GM12891 (cell line): ENCODE measurements around the gene LBHD1.
"Not testable (repeated sequence)": the region's sequence is repeated elsewhere in the genome, so short reads cannot be mapped to it uniquely, and the experiment has no call there.

Experiments used
- DNase-seq: peaks from one replicate; pipeline ENCODE4 v3.0.0; 2011; ENCODE audit warnings: low spot score; ENCODE audit not compliant: insufficient read length
- FAIRE-seq: peaks from 2 replicates; lab custom pipeline; 2011; peaks lifted over from hg19 to GRCh38; lab: Jason Lieb, UNC
- PAX5 ChIP-seq: IDR thresholded peaks from 2 replicates; pipeline ENCODE4 v1.6.1; 2011; ENCODE audit warnings: low read length, moderate library complexity, mild to moderate bottlenecking; ENCODE audit not compliant: insufficient read depth, severe bottlenecking
- POLR2A ChIP-seq: IDR thresholded peaks from 2 replicates; pipeline ENCODE4 v1.6.1; 2011; ENCODE audit warnings: low read depth, low read length, control low read depth
- POLR2AphosphoS5 ChIP-seq: IDR thresholded peaks from 2 replicates; pipeline ENCODE4 v1.6.1; 2011; ENCODE audit warnings: low read depth, low read length, control low read depth
- POU2F2 ChIP-seq: IDR thresholded peaks from 2 replicates; pipeline ENCODE4 v1.6.1; 2011; ENCODE audit warnings: low read depth, mild to moderate bottlenecking, control low read depth, low read length, moderate library complexity
- SPI1 ChIP-seq: IDR thresholded peaks from 2 replicates; pipeline ENCODE4 v1.6.1; 2011; ENCODE audit warnings: low read depth, low read length, control low read depth
- TAF1 ChIP-seq: IDR thresholded peaks from 2 replicates; pipeline ENCODE4 v1.6.1; 2011; ENCODE audit warnings: low read depth, low read length, control low read depth

Gene LBHD1

DNA sequence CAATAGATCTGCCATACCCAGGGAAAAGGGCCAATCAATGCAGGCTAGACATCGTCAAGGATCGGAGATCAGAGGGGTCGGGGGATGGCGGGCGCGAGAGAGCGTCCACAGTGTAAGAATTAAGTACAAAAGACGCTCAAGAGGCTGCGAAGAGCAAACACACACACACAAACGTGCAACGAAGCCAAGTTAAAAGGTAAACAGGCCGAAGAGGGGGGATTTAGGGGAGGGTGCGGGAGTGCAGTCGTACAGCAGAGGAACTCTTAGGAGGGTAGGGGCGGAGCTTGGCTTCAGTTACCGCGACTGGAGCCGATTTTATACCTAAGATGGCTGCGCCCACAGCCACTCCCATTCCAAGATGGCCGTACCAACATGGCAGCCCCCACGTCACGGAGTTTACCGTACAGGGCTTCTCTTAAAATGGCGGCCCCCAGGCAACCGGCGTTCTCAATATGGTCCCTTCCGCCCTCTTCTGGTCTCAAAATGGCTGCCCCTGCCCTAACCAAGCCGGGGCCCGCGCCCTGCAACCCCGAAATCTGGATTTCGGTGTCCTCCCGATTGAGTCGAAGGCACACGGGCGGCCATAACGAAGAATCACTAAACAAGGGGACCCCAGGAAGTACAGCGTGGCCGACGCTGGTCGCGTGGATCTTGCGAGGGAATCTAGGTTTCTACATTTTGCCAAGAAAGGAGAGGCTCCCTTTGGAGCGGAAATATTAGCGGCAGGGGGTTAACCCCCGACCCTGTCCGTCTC is 37.4 kb upstream of the LBHD1 start:
- peak; percentile 82 for TF ChIP-seq POLR2A
- peak; percentile 87 for TF ChIP-seq POLR2AphosphoS5
- no peak; the same call in 1 of the 2 replicates for TF ChIP-seq POU2F2
- peak; percentile 36; the same call in 1 of the 2 replicates for TF ChIP-seq SPI1
- no peak for TF ChIP-seq PAX5
- peak; percentile 89 for TF ChIP-seq TAF1
- DNase-seq (peak; percentile 81), FAIRE-seq (peak; percentile 93)

DNA sequence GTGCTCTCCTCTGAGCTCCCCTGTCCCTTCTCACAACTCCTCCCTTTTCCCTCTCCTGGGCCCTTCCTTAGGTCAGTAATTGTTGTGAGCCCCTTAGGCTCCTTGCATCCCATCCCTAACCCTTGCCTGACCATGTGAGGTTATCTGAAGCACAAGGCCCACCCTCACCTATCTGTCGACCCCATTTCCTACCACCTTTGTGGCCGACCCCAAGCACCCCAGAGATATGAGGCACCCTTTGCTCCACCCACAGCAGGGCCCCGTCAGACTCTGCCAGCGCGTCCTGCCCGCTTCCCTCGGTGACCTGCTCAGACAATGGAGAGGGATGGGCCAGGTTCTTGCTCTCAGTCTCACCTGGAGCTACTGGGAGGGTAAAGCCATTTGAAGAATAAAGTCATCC is 36.7 kb upstream of the LBHD1 start:
- TF ChIP-seq SPI1 (no peak), PAX5 (no peak), POLR2A (no peak), POLR2AphosphoS5 (no peak), POU2F2 (no peak), TAF1 (no peak)
- peak; percentile 20 for FAIRE-seq
- no peak for DNase-seq

DNA sequence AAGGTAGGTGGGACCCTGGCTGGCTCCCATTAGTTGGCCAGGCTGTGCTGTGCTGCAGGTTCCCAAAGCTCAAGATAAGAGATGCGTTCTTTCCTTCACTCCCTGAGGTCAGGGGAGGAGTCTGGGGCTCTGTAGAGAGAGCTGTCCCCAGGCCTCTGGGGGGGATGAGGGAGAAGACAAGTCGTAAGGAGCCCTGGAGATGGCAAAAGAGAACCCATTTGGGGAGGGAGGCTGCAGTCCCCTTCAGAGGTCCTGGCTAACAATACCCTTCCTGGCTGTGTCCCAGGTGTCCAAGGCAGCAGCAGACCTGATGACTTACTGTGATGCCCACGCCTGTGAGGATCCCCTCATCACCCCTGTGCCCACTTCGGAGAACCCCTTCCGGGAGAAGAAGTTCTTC is 36.3 kb upstream of the LBHD1 start:
- FAIRE-seq (no peak), DNase-seq (no peak)
- TF ChIP-seq SPI1 (no peak), PAX5 (no peak), TAF1 (no peak), POLR2AphosphoS5 (no peak), POLR2A (no peak), POU2F2 (no peak)

GRCh38 chr11:62707277-62707861 is 35.3 kb upstream of the LBHD1 start, which contains the start of the genes BSCL2 and GNG3:
BSCL2 (minus strand) TSS chr11:62707424; CDS start chr11:62707195, 229 bp downstream.
GNG3 (plus strand) TSS chr11:62707676; CDS start chr11:62708296, 620 bp downstream.
- DNase-seq (no peak), FAIRE-seq (no peak)
- no peak for TF ChIP-seq POLR2AphosphoS5
- no peak for TF ChIP-seq PAX5
- TF ChIP-seq POLR2A, result no peak
- TF ChIP-seq SPI1, result no peak
- TF ChIP-seq TAF1, result no peak
- no peak for TF ChIP-seq POU2F2

GRCh38 chr11:62706850-62707247 is 34.8 kb upstream of the LBHD1 start:
- DNase-seq, result no peak
- TF ChIP-seq POLR2A (no peak), SPI1 (no peak), POU2F2 (no peak), PAX5 (no peak), POLR2AphosphoS5 (no peak), TAF1 (no peak)
- no peak for FAIRE-seq

GRCh38 chr11:62705880-62706849 is 34.1 kb upstream of the LBHD1 start:
- TF ChIP-seq POLR2A, result no peak
- no peak for TF ChIP-seq TAF1
- TF ChIP-seq PAX5, result no peak
- TF ChIP-seq SPI1, result no peak
- no peak for TF ChIP-seq POU2F2
- no peak for TF ChIP-seq POLR2AphosphoS5
- FAIRE-seq (peak; percentile 86), DNase-seq (peak; percentile 94)

DNA sequence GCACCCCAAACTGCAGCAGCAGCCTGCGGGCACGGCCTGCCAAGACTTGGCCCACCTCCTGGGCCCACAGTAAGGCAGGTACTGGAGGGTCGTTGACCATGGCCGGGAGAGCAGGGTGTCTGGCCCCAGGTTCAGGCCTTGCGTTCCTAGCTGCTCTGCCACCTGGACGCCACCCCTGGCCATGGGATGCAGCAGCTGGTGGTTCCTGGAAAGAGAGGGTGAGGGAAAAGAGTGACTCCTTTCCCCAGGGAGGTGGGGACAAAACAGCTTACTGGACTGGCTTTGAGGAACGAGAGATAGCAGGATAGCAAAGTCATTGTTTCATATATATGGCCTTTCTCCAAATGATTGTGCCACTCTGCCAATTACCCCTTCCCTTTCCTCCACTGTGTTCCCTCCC is 33.3 kb upstream of the LBHD1 start:
- no peak for FAIRE-seq
- no peak for DNase-seq
- TF ChIP-seq SPI1 (no peak), POLR2AphosphoS5 (no peak), TAF1 (no peak), PAX5 (no peak), POU2F2 (no peak), POLR2A (no peak)

DNA sequence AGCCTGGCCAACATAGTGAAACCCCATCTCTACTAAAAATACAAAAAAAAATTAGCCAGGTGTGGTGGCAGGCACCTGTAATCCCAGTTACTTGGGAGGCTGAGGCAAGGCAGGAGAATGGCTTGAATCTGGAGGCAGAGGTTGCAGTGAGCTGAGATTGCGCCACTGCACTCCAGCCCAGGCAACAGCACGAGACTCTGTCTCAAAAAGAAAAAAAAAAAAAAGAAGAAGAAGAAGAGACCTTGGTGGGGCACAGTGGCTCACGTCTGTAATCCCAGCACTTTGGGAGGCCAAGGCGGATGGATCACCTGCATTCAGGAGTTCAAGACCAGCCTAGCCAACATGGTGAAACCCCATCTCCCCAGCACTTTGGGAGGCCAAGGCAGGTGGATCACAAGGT is 31.9 kb upstream of the LBHD1 start:
- not testable (repeated sequence) for FAIRE-seq, DNase-seq

- FAIRE-seq, result no peak
- no peak for TF ChIP-seq TAF1
- no peak for TF ChIP-seq POU2F2
- no peak for TF ChIP-seq POLR2A
- TF ChIP-seq PAX5, result no peak
- no peak for TF ChIP-seq POLR2AphosphoS5
- no peak for TF ChIP-seq SPI1
- no peak for DNase-seq
Observed at GRCh38 chr11:62702246-62702645, 30.2 kb upstream of the LBHD1 start.

DNA sequence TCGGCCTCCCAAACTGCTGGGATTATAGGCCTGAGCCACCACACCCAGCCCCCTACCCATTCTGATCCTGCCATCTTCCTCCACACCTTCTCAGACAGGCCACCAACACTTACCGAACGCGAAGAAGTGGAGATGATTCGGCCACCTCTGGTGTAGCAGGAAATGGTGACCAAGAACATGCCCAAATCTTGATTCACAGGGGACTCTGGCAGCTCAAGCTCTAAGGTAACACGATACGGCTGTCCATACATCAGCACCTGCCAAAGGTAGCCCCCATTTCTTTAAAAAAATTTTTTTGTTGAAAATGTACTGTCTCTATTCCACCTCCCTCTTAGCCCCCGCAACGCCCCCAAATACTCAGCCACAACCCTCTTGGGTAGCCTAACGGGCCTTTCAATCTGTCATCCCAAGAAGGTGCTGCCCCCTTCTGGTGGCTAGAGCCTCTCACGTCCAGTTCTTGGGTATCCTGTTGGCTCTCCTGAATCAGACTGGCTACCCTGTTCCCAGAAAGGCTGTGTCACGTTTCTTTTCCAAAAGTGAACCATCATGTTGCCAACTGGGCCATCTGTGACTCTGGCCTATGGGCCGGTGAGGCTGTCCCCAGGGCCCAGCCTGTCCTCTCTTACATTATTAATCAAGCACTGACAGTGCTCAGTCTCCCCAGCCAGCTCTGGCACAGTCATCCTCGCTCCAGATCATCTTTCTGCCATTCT is 22.5 kb upstream of the LBHD1 start:
- TF ChIP-seq POLR2A (no peak), POLR2AphosphoS5 (no peak), POU2F2 (no peak), SPI1 (no peak), PAX5 (no peak)
- peak; percentile 76 for FAIRE-seq
- peak; percentile 67 for DNase-seq

DNA sequence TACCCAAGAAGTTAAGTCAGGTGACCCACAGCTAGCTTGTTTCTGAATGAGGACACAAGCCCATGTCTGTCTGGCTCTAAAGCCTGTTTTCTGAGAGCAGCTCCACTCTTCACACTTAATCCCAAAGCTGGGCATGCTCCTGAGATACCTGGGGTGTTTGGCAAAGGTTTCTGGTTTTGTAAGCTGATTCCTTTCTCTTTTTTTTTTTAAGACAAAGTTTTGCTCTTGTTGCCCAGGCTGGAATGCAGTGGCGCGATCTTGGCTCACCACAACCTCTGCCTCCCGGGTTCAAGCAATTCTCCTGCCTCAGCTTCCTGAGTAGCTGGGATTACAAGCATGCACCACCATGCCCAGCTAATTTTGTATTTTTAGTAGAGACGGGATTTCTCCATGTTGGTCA is 21.6 kb upstream of the LBHD1 start:
- not testable (repeated sequence) for FAIRE-seq, DNase-seq
